ENCODE measurements around the gene GRID2IP. TPM values are rescaled to one million over a fixed set of nuclear protein-coding genes. Genes with fewer than 3 reads are reported as not detected.

Gene GRID2IP
- 0.31 TPM in 1 of 2 replicates, not detected in the other for total RNA-seq (ENCODE audit: low replicate concordance)

DNA sequence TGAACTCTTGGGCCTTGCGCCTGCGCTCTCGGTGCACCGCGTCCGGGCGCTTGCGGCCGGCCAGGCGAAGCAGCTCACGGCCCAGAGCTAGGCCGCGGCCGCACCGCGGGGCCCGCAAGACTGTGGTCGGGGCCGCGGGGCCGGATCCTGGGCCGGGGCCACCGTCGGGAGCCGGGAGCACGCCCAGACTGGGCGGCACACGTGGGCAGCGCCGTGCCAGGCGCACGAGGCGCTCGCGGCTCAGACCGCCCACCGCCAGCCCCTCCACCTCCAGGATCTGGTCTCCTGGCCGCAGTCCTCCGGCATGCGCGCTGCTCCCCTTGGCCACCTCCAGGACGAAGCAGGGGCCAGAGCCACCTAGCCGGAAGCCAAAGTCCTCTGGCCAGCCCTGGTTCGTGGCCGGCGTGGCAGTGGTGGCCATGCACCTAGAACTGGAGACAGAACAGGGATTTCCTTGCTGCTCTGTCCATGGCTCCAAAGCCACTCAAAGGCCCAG, at the start of gene GRID2IP:
GRID2IP (minus strand) TSS at position 446 of the 496 bp plus-strand sequence; CDS start at position 421, 25 bp downstream.
- Histone ChIP-seq H3K36me3 (no peaks in the 10 kb centered on the region), H3K27me3 (no peaks in the 10 kb centered on the region), H4K20me1 (ENCODE audit: low read depth) (no peaks in the 10 kb centered on the region), H3K79me2 (ENCODE audit: low read depth) (no peaks in the 10 kb centered on the region), H3K9ac (no peak within 1 kb of the TSS), H2AFZ (replicated peaks) (no peak within 1 kb of the TSS), H3K4me3 (no peak within 1 kb of the TSS), H3K27ac (no peak within 1 kb of the TSS), H3K9me3 (ENCODE audit: low read depth) (no peaks in the 10 kb centered on the region), H3K4me1 (no peaks in the 10 kb centered on the region), H3K4me2 (no peak within 1 kb of the TSS), H3F3A (ENCODE audit: low read depth) (no peaks in the 10 kb centered on the region)
- no peak for DNase-seq (ENCODE audit: low spot score)
- Mint-ChIP-seq H3K27me3 (ENCODE audit: insufficient read depth, low read depth) (peaks cover 7% of the 10 kb centered on the region), H3K4me3 (no peak within 1 kb of the TSS), H3K9me3 (no peaks in the 10 kb centered on the region), H3K27ac (no peak within 1 kb of the TSS), H3K4me1 (no peaks in the 10 kb centered on the region), H3K36me3 (no peaks in the 10 kb centered on the region)
- TF ChIP-seq EZH2phosphoT487 (IDR thresholded peaks at IDR 0.05) (no peak), EZH2 (IDR thresholded peaks at IDR 0.05) (no peak)
- TF ChIP-seq, protein P1, sequence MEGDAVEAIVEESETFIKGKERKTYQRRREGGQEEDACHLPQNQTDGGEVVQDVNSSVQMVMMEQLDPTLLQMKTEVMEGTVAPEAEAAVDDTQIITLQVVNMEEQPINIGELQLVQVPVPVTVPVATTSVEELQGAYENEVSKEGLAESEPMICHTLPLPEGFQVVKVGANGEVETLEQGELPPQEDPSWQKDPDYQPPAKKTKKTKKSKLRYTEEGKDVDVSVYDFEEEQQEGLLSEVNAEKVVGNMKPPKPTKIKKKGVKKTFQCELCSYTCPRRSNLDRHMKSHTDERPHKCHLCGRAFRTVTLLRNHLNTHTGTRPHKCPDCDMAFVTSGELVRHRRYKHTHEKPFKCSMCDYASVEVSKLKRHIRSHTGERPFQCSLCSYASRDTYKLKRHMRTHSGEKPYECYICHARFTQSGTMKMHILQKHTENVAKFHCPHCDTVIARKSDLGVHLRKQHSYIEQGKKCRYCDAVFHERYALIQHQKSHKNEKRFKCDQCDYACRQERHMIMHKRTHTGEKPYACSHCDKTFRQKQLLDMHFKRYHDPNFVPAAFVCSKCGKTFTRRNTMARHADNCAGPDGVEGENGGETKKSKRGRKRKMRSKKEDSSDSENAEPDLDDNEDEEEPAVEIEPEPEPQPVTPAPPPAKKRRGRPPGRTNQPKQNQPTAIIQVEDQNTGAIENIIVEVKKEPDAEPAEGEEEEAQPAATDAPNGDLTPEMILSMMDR (IDR thresholded peaks at IDR 0.05) = no peak

DNA sequence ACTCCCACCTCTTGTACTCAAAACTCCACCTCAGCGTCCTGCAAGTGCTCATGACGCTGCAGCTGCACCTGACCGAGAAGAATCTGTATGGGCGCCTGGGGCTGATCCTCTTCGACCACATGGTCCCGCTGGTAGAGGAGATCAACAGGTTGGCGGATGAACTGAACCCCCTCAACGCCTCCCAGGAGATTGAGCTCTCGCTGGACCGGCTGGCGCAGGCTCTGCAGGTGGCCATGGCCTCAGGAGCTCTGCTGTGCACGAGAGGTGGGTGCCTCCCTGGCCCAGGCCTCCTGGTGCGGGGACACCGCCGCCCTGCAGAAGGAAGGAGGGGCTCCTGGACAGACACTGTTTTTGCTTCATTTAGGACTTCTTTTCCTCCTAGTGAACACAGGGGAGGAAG, 48.8 kb upstream of the GRID2IP start:
- Histone ChIP-seq H3K4me3 (no peak overlapping the region), H3K9ac (no peak overlapping the region), H3K36me3 (no peaks in the 10 kb centered on the region), H3F3A (ENCODE audit: low read depth) (peaks cover 5% of the 10 kb centered on the region), H3K79me2 (ENCODE audit: low read depth) (no peaks in the 10 kb centered on the region), H3K27me3 (no peaks in the 10 kb centered on the region), H3K27ac (no peak overlapping the region), H3K4me2 (no peak overlapping the region), H4K20me1 (ENCODE audit: low read depth) (peaks cover 4% of the 10 kb centered on the region), H3K4me1 (no peaks in the 10 kb centered on the region), H3K9me3 (ENCODE audit: low read depth) (no peaks in the 10 kb centered on the region), H2AFZ (replicated peaks) (no peak overlapping the region)
- H3K4me1 Mint-ChIP-seq = no peaks in the 10 kb centered on the region
- no peak overlapping the region for H3K27ac Mint-ChIP-seq
- no peak overlapping the region for H3K4me3 Mint-ChIP-seq
- no peaks in the 10 kb centered on the region for H3K9me3 Mint-ChIP-seq
- no peak for DNase-seq (ENCODE audit: low spot score)
- TF ChIP-seq, protein P1 (IDR thresholded peaks at IDR 0.05) = no peak
- TF ChIP-seq EZH2 (IDR thresholded peaks at IDR 0.05) (no peak), EZH2phosphoT487 (IDR thresholded peaks at IDR 0.05) (no peak)
- peaks cover 2% of the 10 kb centered on the region for H3K27me3 Mint-ChIP-seq (ENCODE audit: insufficient read depth, low read depth)
- peaks cover 19% of the 10 kb centered on the region for H3K36me3 Mint-ChIP-seq

DNA sequence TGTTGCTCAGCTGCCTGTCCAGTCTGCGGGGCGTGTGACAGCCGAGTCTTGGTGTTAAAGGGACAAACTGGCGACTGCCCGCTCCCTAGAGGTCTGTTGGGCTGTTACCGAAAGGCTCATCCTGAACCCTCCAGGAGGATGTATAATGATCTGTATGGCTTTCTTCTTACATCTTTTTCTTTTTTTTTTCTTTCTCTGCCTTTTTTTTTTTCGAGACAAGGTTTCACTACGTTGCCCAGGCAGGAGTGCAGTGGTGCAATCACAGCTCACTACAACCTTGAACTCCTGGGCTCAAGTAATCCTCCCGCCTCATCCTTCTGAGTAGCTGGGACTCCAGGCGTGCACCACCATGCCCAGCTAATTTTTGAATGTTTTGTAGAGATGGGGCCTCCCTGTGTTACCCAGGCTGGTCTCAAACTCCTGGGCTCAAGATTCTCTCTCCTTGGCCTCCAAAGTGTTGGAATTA, 39.4 kb upstream of the GRID2IP start:
- Histone ChIP-seq H3K4me3 (peak overlapping the region; percentile 82), H3K4me1 (peaks cover 9% of the 10 kb centered on the region), H3K79me2 (ENCODE audit: low read depth) (peaks cover 20% of the 10 kb centered on the region), H3K27ac (no peak overlapping the region), H3K27me3 (no peaks in the 10 kb centered on the region), H3K4me2 (peak overlapping the region; percentile 80), H2AFZ (replicated peaks) (peak overlapping the region; percentile 82), H4K20me1 (ENCODE audit: low read depth) (peaks cover 12% of the 10 kb centered on the region), H3F3A (ENCODE audit: low read depth) (peaks cover 19% of the 10 kb centered on the region), H3K36me3 (peaks cover 8% of the 10 kb centered on the region), H3K9ac (peak overlapping the region; percentile 64), H3K9me3 (ENCODE audit: low read depth) (no peaks in the 10 kb centered on the region)
- no peaks in the 10 kb centered on the region for H3K9me3 Mint-ChIP-seq
- peaks cover 10% of the 10 kb centered on the region for H3K4me1 Mint-ChIP-seq
- DNase-seq (ENCODE audit: low spot score) = peak; percentile 70
- peak overlapping the region; percentile 86 for H3K27ac Mint-ChIP-seq
- peaks cover 7% of the 10 kb centered on the region for H3K27me3 Mint-ChIP-seq (ENCODE audit: insufficient read depth, low read depth)
- peak overlapping the region; percentile 91 for H3K4me3 Mint-ChIP-seq
- TF ChIP-seq EZH2 (IDR thresholded peaks at IDR 0.05) (peak; percentile 26), EZH2phosphoT487 (IDR thresholded peaks at IDR 0.05) (no peak)
- H3K36me3 Mint-ChIP-seq = peaks cover 11% of the 10 kb centered on the region
